Caco-2 (cell line): Measurements from ENCODE around the gene AFAP1L2. TPM values are rescaled to one million over a fixed set of nuclear protein-coding genes. Genes with fewer than 3 reads are reported as not detected.

ENCODE experiments used
- BruUV-seq: library from RNA; stranded (reverse); fragments of 400-500 nt; replicated peaks from 2 replicates; lab custom pipeline; 2021; lab: Mats Ljungman, UMichigan
- CTCF ChIA-PET: fragments of 300-600 bp; sonication (Branson Sonifier 250); formaldehyde crosslinking; loops from one replicate; lab custom pipeline; 2022; ENCODE audit warnings: antibody characterized with exemption; lab: Charles Lee
- POLR2A ChIA-PET: fragments of 300-600 bp; sonication (Branson Sonifier 250); formaldehyde crosslinking; loops from one replicate; lab custom pipeline; 2022; ENCODE audit warnings: antibody characterized with exemption; lab: Charles Lee
- DNase-seq, 2 experiments: peaks; one replicate each; pipeline versions ENCODE4 v3.0.0 to v3.0.0-alpha.2; 2020 to 2022
- H3K27me3 ChIP-seq: replicated peaks from 2 replicates; pipeline ENCODE4 v1.6.0; 2011; ENCODE audit warnings: low read length; ENCODE audit not compliant: control insufficient read depth, insufficient read depth
- H3K36me3 ChIP-seq: 2 replicates; pipeline ENCODE4 v1.5.1; 2011; ENCODE audit warnings: low read length; ENCODE audit not compliant: control insufficient read depth, insufficient read depth
- H3K4me1 ChIP-seq: fragments of 250-450 bp; sonication (Bioruptor Pico); 2 replicates; pipeline ENCODE4 v1.5.1; 2020; ENCODE audit warnings: mild to moderate bottlenecking
- H3K4me3 ChIP-seq: 2 replicates; pipeline ENCODE4 v1.5.1; 2011; ENCODE audit warnings: low read depth, mild to moderate bottlenecking, control low read depth, low read length
- H3K9me3 ChIP-seq: fragments of 250-450 bp; sonication (Bioruptor Pico); 2 replicates; pipeline ENCODE4 v1.5.1; 2020; ENCODE audit warnings: mild to moderate bottlenecking, moderate library complexity
- H3K27ac Mint-ChIP-seq: one replicate; pipeline ENCODE4 v1.8.0; 2022; ENCODE audit warnings: mixed read lengths; ENCODE audit not compliant: unreplicated experiment
- H3K27me3 Mint-ChIP-seq: one replicate; pipeline ENCODE4 v1.8.0; 2022; ENCODE audit warnings: mixed read lengths; ENCODE audit not compliant: insufficient read depth, unreplicated experiment
- H3K36me3 Mint-ChIP-seq: one replicate; pipeline ENCODE4 v1.8.0; 2022; ENCODE audit warnings: mild to moderate bottlenecking, mixed read lengths; ENCODE audit not compliant: insufficient read depth, unreplicated experiment
- H3K4me1 Mint-ChIP-seq: one replicate; pipeline ENCODE4 v1.8.0; 2022; ENCODE audit warnings: low read depth, mixed read lengths; ENCODE audit not compliant: unreplicated experiment
- H3K4me3 Mint-ChIP-seq: one replicate; pipeline ENCODE4 v1.8.0; 2022; ENCODE audit warnings: mild to moderate bottlenecking, moderate library complexity, mixed read lengths; ENCODE audit not compliant: unreplicated experiment
- H3K9me3 Mint-ChIP-seq: one replicate; pipeline ENCODE4 v1.8.0; 2022; ENCODE audit warnings: mixed read lengths; ENCODE audit not compliant: unreplicated experiment
- intact Hi-C: fragments of 100-400 bp; cut with micrococcal nuclease; formaldehyde crosslinking; loops from one replicate; pipeline ENCODE4 v1.10.0; 2022; ENCODE audit not compliant: unreplicated experiment
- total RNA-seq: library from RNA; stranded (reverse); gene quantifications from 2 replicates; pipeline ENCODE4 v1.2.3, GENCODE V29; 2022
- TF ChIP-seq, protein P1 (sequence below), 2 experiments: fragments of 200-600 bp in 1 of 2; IDR thresholded peaks; 1 replicate in 1 of 2; 2 replicates in 1 of 2; pipeline versions ENCODE4 v1.5.1 to v1.8.0; 2011 to 2022; ENCODE audit warnings: antibody characterized with exemption in 1 of 2, control low read depth in 1 of 2, inconsistent platforms in 1 of 2, low read depth in 1 of 2, low read length in 1 of 2, mild to moderate bottlenecking in 1 of 2, moderate library complexity in 1 of 2; ENCODE audit not compliant: insufficient read depth in 1 of 2, severe bottlenecking in 1 of 2, unreplicated experiment in 1 of 2

AFAP1L2 gene
- total RNA-seq, 1 experiment from 2014 or later, result 2.3 TPM

DNA sequence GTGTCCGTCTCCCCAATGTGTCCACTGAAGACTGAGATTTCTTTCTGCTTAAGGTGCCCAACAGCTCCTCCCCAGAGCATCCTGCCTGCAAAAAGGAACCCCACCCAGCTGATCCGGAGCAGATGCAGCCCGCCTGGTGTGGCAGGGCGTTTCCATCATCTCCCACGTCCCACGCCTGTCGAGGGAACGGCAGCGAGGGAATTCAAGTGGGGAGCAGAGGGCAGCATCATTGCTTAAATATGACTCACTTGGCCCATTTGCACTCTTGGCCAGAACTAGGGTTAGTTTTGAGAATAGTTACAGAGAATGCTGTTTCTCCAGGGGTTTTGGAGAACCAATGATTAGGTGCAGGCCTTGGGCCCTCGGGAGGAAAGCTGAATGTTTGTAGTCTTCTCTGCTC lies 144.5 kb downstream of the AFAP1L2 start:
- H3K4me1 ChIP-seq, result peaks cover 4% of the 10 kb centered on the region; the same call in 1 of the 2 replicates
- DNase-seq, result no peak
- no peak overlapping the region for H3K27ac Mint-ChIP-seq
- TF ChIP-seq, protein P1, sequence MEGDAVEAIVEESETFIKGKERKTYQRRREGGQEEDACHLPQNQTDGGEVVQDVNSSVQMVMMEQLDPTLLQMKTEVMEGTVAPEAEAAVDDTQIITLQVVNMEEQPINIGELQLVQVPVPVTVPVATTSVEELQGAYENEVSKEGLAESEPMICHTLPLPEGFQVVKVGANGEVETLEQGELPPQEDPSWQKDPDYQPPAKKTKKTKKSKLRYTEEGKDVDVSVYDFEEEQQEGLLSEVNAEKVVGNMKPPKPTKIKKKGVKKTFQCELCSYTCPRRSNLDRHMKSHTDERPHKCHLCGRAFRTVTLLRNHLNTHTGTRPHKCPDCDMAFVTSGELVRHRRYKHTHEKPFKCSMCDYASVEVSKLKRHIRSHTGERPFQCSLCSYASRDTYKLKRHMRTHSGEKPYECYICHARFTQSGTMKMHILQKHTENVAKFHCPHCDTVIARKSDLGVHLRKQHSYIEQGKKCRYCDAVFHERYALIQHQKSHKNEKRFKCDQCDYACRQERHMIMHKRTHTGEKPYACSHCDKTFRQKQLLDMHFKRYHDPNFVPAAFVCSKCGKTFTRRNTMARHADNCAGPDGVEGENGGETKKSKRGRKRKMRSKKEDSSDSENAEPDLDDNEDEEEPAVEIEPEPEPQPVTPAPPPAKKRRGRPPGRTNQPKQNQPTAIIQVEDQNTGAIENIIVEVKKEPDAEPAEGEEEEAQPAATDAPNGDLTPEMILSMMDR (IDR thresholded peaks at IDR 0.05; ENCODE audit: insufficient read depth in 1 of 2, low read depth in 1 of 2, low read length in 1 of 2, severe bottlenecking in 1 of 2, unreplicated experiment in 1 of 2), result no peak
- ChIA-PET CTCF (no interaction called here), POLR2A (no interaction called here)
- H3K9me3 ChIP-seq, result no peaks in the 10 kb centered on the region
- peaks cover 1% of the 10 kb centered on the region for H3K36me3 Mint-ChIP-seq
- BruUV-seq, result no TSS peak
- H3K4me1 Mint-ChIP-seq, result peaks cover 15% of the 10 kb centered on the region
- no peaks in the 10 kb centered on the region for H3K36me3 ChIP-seq
- H3K27me3 Mint-ChIP-seq, result no peaks in the 10 kb centered on the region
- no peaks in the 10 kb centered on the region for H3K9me3 Mint-ChIP-seq
- H3K4me3 Mint-ChIP-seq, result no peak overlapping the region
- H3K4me3 ChIP-seq, result no peak overlapping the region
- H3K27me3 ChIP-seq, result no peaks in the 10 kb centered on the region
- intact Hi-C loops, result no loop called here

DNA sequence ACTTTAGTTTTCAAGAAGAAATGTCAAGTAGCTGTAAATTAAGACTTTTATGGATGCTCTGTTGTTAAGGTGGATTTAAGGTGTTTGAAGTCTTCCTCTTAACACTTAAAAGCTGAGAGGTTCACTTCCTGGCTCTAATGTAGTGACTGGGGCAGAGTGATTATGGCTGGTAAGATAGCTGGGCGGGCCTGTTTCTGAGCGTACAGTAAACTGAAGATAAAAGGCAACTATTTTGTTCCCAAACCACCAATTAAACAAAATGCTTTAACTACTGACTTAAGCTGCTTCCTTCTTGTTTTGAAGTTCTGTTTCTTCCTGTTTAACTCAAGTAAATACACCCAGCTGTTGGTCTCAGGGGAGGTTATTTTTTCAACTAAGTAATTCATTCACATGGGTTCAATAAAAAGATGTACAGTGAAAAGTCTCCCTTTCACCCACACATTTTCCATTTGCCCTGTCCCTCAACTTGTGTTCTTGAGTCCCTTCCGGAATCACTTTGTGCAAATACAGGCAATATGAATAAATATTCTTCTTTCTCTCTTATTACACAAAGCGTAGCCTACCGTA lies 145.9 kb downstream of the AFAP1L2 start:
- no peak overlapping the region for H3K4me3 Mint-ChIP-seq
- no peak overlapping the region for H3K27ac Mint-ChIP-seq
- ChIA-PET CTCF (no interaction called here), POLR2A (no interaction called here)
- Histone ChIP-seq H3K4me1 (peaks cover 4% of the 10 kb centered on the region; the same call in 1 of the 2 replicates), H3K9me3 (peaks cover 2% of the 10 kb centered on the region; the same call in 1 of the 2 replicates), H3K36me3 (no peaks in the 10 kb centered on the region), H3K4me3 (no peak overlapping the region), H3K27me3 (no peaks in the 10 kb centered on the region)
- peaks cover 9% of the 10 kb centered on the region for H3K9me3 Mint-ChIP-seq
- no peaks in the 10 kb centered on the region for H3K27me3 Mint-ChIP-seq
- no TSS peak for BruUV-seq
- DNase-seq, result no peak
- TF ChIP-seq, protein P1 (IDR thresholded peaks at IDR 0.05; ENCODE audit: insufficient read depth in 1 of 2, low read depth in 1 of 2, low read length in 1 of 2, severe bottlenecking in 1 of 2, unreplicated experiment in 1 of 2), result no peak
- H3K36me3 Mint-ChIP-seq, result peaks cover 14% of the 10 kb centered on the region
- H3K4me1 Mint-ChIP-seq, result peaks cover 15% of the 10 kb centered on the region
- intact Hi-C loops, result no loop called here

DNA sequence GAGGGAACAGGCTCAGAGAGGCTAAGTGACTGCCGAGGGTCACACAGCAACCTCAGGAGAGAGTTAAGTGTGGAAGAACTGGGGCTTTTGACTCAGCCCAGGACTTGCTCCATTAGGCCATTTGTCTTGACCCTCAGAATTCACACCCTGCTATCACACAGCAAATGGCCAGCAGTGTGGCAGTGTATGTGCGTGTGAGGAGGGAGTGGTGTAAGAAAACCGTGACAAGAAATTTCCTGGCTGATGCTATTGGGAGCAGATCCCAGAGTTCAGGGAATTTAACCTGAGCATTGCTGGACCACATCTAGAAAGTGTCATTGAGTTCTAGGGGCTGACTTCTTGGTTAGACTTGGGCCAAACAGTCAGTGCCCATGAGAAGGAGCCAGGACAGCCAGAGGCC lies 146.8 kb downstream of the AFAP1L2 start:
- intact Hi-C loops, result no loop called here
- H3K27ac Mint-ChIP-seq, result no peak overlapping the region
- no peak for DNase-seq
- TF ChIP-seq, protein P1 (IDR thresholded peaks at IDR 0.05; ENCODE audit: insufficient read depth in 1 of 2, low read depth in 1 of 2, low read length in 1 of 2, severe bottlenecking in 1 of 2, unreplicated experiment in 1 of 2), result no peak
- ChIA-PET POLR2A (no interaction called here), CTCF (no interaction called here)
- H3K9me3 Mint-ChIP-seq, result peaks cover 9% of the 10 kb centered on the region
- peaks cover 15% of the 10 kb centered on the region for H3K4me1 Mint-ChIP-seq
- no peaks in the 10 kb centered on the region for H3K27me3 Mint-ChIP-seq
- Histone ChIP-seq H3K4me3 (no peak overlapping the region), H3K4me1 (peaks cover 4% of the 10 kb centered on the region; the same call in 1 of the 2 replicates), H3K9me3 (peaks cover 3% of the 10 kb centered on the region; the same call in 1 of the 2 replicates), H3K36me3 (no peaks in the 10 kb centered on the region), H3K27me3 (no peaks in the 10 kb centered on the region)
- H3K36me3 Mint-ChIP-seq, result peaks cover 19% of the 10 kb centered on the region
- no peak overlapping the region for H3K4me3 Mint-ChIP-seq
- BruUV-seq, result no TSS peak
